COLO668 (cell line): ENCODE data around the gene POMT1.
A peak's percentile ranks its signal among the peaks of the same experiment; 100 is the strongest.
"Not testable (repeated sequence)": the region's sequence is repeated elsewhere in the genome, so short reads cannot be mapped to it uniquely, and the experiment has no call there.

Source experiments
- DNase-seq: peaks from one replicate; lab custom pipeline; 2025; ENCODE audit not compliant: unreplicated experiment; lab: John Stamatoyannopoulos, UW

POMT1 gene

GRCh38 chr9:131495785-131496184, 6.9 kb upstream of the POMT1 start:
- no peak for DNase-seq

- no peak for DNase-seq
Observed at GRCh38 chr9:131496844-131497405, 5.8 kb upstream of the POMT1 start.

GRCh38 chr9:131499254-131499767, 3.4 kb upstream of the POMT1 start:
- no peak for DNase-seq

GRCh38 chr9:131500377-131500776, 2.3 kb upstream of the POMT1 start:
- DNase-seq = no peak

- DNase-seq = no peak
Observed at GRCh38 chr9:131500939-131501541, 1.7 kb upstream of the POMT1 start.

- DNase-seq = peak; percentile 13
Observed at GRCh38 chr9:131503626-131504465, 1.1 kb downstream of the POMT1 start.

- DNase-seq = no peak
Observed at GRCh38 chr9:131505012-131505411, 2.3 kb downstream of the POMT1 start.

GRCh38 chr9:131511416-131511815, 8.7 kb downstream of the POMT1 start:
- no peak for DNase-seq

GRCh38 chr9:131511880-131512279, 9.2 kb downstream of the POMT1 start:
- DNase-seq = no peak

- DNase-seq = no peak
Observed at GRCh38 chr9:131513177-131513576, 10.5 kb downstream of the POMT1 start.

- DNase-seq = not testable (repeated sequence)
Observed at GRCh38 chr9:131515559-131516031, 12.9 kb downstream of the POMT1 start.

GRCh38 chr9:131516100-131516499, 13.4 kb downstream of the POMT1 start:
- DNase-seq = no peak

- DNase-seq = no peak
Observed at GRCh38 chr9:131516930-131517329, 14.2 kb downstream of the POMT1 start.

- DNase-seq = no peak
Observed at GRCh38 chr9:131517761-131518190, 15.1 kb downstream of the POMT1 start.

GRCh38 chr9:131518553-131518952, 15.8 kb downstream of the POMT1 start:
- DNase-seq = no peak

- no peak for DNase-seq
Observed at GRCh38 chr9:131520503-131520902, 17.8 kb downstream of the POMT1 start.

- no peak for DNase-seq
Observed at GRCh38 chr9:131521203-131521602, 18.5 kb downstream of the POMT1 start.

GRCh38 chr9:131521822-131522221, 19.1 kb downstream of the POMT1 start:
- no peak for DNase-seq

GRCh38 chr9:131522257-131523085, 19.8 kb downstream of the POMT1 start:
- no peak for DNase-seq

GRCh38 chr9:131523086-131523388, 20.3 kb downstream of the POMT1 start:
- DNase-seq = no peak
